ENCODE measurements around the gene POLD4. TPM values are rescaled to one million over a fixed set of nuclear protein-coding genes. Genes with fewer than 3 reads are reported as not detected.
A peak's percentile ranks its signal among the peaks of the same experiment; 100 is the strongest.
"Not testable (repeated sequence)": the region's sequence is repeated elsewhere in the genome, so short reads cannot be mapped to it uniquely, and the experiment has no call there.

Gene POLD4
- 28.5 and 32.4 TPM in 2 replicates for total RNA-seq
- polyA plus RNA-seq: 33.3 and 36.3 TPM in 2 replicates
- 81.4 and 86.9 TPM in 2 replicates for polyA plus RNA-seq (2012)
- 12.6 and 12.9 TPM in 2 replicates for polyA minus RNA-seq (ENCODE audit: low replicate concordance)

GRCh38 chr11:67353317-67354074 is at the start of gene POLD4:
Gene POLD4 (minus strand): TSS chr11:67353546. CDS start chr11:67353399, 147 bp downstream.
- Histone ChIP-seq H3K4me1 (ENCODE audit: control insufficient read depth, extremely low read depth, insufficient read depth, low read length) (peaks cover 45% of the 10 kb centered on the region), H3K27ac (ENCODE audit: insufficient read depth, low read length) (peak within 1 kb of the TSS; percentile 99), H3K4me3 (replicated peaks in 1 of 4; ENCODE audit: control extremely low read depth in 1 of 4, insufficient read depth in 1 of 4, low read depth in 3 of 4, low read length in 4 of 4) (peak within 1 kb of the TSS; percentile 52 to 93 (median 78)), H4K20me1 (ENCODE audit: control insufficient read depth, extremely low read depth, insufficient read depth, low read length) (no peaks in the 10 kb centered on the region), H3K4me2 (ENCODE audit: extremely low read depth, insufficient read depth, low read length) (peak within 1 kb of the TSS; percentile 91), H3K9ac (ENCODE audit: insufficient read depth, low read length) (peak within 1 kb of the TSS; percentile 95), H2AFZ (ENCODE audit: low read length) (no peak within 1 kb of the TSS), H3K36me3 (ENCODE audit: control insufficient read depth, insufficient read depth, low read length) (peaks cover 1% of the 10 kb centered on the region), H3K27me3 (ENCODE audit: control insufficient read depth, insufficient read depth, low read length) (no peaks in the 10 kb centered on the region), H3K79me2 (ENCODE audit: control insufficient read depth, insufficient read depth, low read length) (peaks cover 4% of the 10 kb centered on the region), H3K9me3 (ENCODE audit: control insufficient read depth, insufficient read depth, low read depth, low read length) (no peaks in the 10 kb centered on the region)
- DNase-seq (ENCODE audit: low read depth in 2 of 2): peak; percentile 93 to 95
- TF ChIP-seq CTCF (conservative IDR thresholded peaks at IDR 0.05 in 1 of 2, IDR thresholded peaks at IDR 0.05 in 1 of 2; ENCODE audit: low read depth in 1 of 2, low read length in 2 of 2): no peak
- no peak for TF ChIP-seq EZH2 (IDR thresholded peaks at IDR 0.05; ENCODE audit: low read length, missing control alignments)

- H2AFZ ChIP-seq (ENCODE audit: low read length); H4K20me1 ChIP-seq (ENCODE audit: control insufficient read depth, extremely low read depth, insufficient read depth, low read length); H3K4me2 ChIP-seq (ENCODE audit: extremely low read depth, insufficient read depth, low read length); H3K9ac ChIP-seq (ENCODE audit: insufficient read depth, low read length); DNase-seq (ENCODE audit: low read depth in 2 of 2); H3K9me3 ChIP-seq (ENCODE audit: control insufficient read depth, insufficient read depth, low read depth, low read length); H3K4me1 ChIP-seq (ENCODE audit: control insufficient read depth, extremely low read depth, insufficient read depth, low read length); H3K27ac ChIP-seq (ENCODE audit: insufficient read depth, low read length); H3K4me3 ChIP-seq (replicated peaks in 1 of 4; ENCODE audit: control extremely low read depth in 1 of 4, insufficient read depth in 1 of 4, low read depth in 3 of 4, low read length in 4 of 4); H3K27me3 ChIP-seq (ENCODE audit: control insufficient read depth, insufficient read depth, low read length): not testable (repeated sequence)
- H3K36me3 ChIP-seq (ENCODE audit: control insufficient read depth, insufficient read depth, low read length): peaks cover 12% of the 10 kb centered on the region
- H3K79me2 ChIP-seq (ENCODE audit: control insufficient read depth, insufficient read depth, low read length): peaks cover 24% of the 10 kb centered on the region
These were observed 49.7 kb upstream of the POLD4 start for GRCh38 chr11:67403085-67403484.

DNA sequence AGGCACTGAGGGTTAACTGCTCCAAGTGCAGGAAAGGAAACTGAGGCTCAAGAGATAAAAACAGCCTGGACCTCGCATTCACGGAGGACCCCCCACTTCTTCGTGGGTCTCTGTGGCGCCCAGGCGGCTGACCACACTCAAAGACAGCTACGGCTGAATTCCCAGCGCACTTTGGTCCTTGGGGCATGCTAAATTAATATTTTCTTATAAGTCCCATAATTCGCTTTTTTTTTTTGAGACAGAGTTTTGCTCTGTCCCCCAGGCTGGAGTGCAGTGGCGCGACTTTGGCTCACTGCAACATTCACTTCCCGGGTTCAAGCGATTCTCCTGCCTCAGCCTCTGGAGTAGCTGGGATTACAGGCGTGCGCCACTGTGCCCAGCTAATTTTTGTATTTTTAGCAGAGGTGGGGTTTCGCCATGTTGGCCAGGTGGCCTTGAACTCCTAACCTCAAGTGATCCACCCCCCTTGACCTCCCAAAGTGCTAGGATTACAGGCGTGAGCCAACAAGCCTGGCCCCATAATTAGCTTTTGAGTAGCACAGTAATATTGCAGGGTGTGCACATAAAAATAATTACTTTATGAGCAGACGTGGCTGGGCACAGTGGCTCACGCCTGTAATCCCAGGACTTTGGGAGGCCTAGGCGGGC is 49.0 kb upstream of the POLD4 start:
- Histone ChIP-seq H3K4me3 (replicated peaks in 1 of 4; ENCODE audit: control extremely low read depth in 1 of 4, insufficient read depth in 1 of 4, low read depth in 3 of 4, low read length in 4 of 4) (peak overlapping the region in 3 of 4 experiments; percentile 41 to 55 (median 47)), H3K79me2 (ENCODE audit: control insufficient read depth, insufficient read depth, low read length) (peaks cover 24% of the 10 kb centered on the region), H3K27ac (ENCODE audit: insufficient read depth, low read length) (peak overlapping the region; percentile 83), H3K36me3 (ENCODE audit: control insufficient read depth, insufficient read depth, low read length) (peaks cover 19% of the 10 kb centered on the region), H3K4me2 (ENCODE audit: extremely low read depth, insufficient read depth, low read length) (peak overlapping the region; percentile 88), H2AFZ (ENCODE audit: low read length) (peak overlapping the region; percentile 91)
- not testable (repeated sequence) for H3K27me3 ChIP-seq (ENCODE audit: control insufficient read depth, insufficient read depth, low read length); H3K9ac ChIP-seq (ENCODE audit: insufficient read depth, low read length); H3K4me1 ChIP-seq (ENCODE audit: control insufficient read depth, extremely low read depth, insufficient read depth, low read length); H4K20me1 ChIP-seq (ENCODE audit: control insufficient read depth, extremely low read depth, insufficient read depth, low read length); H3K9me3 ChIP-seq (ENCODE audit: control insufficient read depth, insufficient read depth, low read depth, low read length); DNase-seq (ENCODE audit: low read depth in 2 of 2)
